Fibroblast of skin of scalp (primary cell): ENCODE data around the gene CENPO.

ENCODE experiments used
- DNase-seq: peaks from one replicate; pipeline ENCODE4 v3.0.0-alpha.2; 2013

CENPO gene

DNA sequence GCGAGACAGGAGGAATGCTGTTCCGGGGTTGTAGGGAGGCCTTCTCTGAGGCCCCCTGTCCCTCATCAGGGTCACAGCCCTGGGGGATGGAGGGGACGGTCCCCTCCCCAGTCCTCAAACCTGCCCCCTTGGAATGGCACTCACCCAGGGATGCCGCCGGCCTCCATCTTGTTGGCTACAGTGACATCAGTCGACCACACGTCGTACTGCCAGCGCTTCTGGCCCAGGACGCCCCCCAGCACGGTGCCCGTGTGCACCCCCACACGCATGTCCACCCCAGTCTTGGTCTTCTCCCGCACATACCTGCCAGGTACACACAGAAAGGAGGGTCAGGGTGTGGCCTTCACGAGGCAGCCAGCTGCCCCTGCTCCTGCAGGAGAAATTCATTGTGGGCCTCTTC, 46.5 kb downstream of the CENPO start:
- DNase-seq = no peak

DNA sequence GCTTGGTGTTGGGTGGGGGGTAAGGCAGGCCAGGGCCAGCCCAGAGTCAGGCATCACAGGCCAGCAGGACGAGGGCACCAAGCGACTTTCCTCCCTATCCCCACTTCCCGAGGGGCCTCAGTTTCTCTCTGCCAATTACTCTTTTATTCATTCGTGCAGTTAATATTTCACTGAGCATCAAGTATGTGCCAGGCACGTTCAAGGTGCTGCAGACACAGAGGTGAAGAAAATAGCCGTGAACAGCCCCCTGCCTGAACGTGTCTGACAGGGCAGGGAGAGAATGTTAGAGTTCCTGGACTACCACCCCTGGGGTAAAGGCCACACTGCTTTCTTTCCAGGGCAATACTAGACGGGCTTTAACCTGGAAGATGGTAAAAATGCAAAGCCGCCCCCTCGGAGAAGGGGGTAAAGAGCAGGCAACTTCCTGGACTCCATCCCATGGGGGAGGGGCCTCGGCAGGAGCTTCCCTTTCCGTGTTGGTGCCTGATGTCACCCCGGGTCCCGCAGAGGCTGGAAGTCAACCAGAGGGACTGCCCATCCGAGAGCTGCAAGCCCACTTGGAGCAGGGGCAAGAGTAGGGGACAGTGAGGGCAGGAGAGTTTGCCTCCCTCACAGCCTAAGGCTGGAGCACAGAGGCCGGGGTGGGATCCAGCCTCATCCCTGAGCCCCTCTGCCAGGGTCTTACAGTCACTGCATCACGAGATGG, 47.1 kb downstream of the CENPO start:
- no peak for DNase-seq

DNA sequence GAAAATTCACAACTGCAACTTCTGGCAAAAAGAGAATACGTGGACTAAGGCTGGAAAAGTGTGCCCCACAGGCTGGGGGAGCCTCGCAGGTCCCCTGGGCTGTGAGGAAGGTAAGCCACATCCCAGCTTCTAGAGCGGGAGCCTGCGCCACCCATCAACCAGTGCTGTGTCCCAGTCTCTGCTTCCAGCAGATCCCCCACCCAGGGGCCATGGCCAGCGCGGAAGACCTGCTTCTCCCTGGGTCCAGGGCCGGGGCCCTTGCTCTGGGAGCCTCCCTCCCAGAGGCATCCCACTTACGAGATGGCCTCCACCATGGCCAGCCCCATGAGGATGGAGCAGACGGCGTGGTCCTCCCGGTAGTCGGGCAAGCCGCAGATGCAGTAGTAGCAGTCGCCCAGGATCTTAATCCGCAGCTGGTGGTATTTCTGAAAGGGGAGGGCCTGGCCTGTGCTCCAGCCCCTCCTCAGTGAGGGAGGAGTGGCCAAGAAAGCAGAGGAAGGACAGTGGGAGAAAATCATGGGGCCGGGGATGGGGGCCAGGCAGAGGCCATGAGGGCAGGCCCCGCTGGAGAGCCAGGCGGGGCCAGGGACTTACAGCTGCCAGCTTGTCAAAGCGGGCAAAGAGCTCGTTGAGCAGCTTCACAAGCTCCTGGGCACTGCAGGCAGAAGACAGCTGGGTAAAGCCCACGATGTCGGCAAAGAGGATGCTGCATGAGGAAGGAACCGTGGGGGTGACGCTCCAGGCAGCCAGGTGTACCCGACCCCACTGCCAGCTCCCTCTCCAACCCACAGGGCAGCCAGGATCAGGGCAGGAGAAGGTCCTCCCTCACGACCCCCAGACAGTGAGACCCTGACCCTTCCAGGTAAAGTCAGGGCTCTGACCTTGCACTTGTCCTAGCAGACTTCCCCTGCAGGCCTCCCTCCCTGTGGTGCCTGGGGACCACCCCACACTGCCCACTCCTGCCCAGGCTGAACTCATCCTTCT, 48.0 kb downstream of the CENPO start:
- no peak for DNase-seq

DNA sequence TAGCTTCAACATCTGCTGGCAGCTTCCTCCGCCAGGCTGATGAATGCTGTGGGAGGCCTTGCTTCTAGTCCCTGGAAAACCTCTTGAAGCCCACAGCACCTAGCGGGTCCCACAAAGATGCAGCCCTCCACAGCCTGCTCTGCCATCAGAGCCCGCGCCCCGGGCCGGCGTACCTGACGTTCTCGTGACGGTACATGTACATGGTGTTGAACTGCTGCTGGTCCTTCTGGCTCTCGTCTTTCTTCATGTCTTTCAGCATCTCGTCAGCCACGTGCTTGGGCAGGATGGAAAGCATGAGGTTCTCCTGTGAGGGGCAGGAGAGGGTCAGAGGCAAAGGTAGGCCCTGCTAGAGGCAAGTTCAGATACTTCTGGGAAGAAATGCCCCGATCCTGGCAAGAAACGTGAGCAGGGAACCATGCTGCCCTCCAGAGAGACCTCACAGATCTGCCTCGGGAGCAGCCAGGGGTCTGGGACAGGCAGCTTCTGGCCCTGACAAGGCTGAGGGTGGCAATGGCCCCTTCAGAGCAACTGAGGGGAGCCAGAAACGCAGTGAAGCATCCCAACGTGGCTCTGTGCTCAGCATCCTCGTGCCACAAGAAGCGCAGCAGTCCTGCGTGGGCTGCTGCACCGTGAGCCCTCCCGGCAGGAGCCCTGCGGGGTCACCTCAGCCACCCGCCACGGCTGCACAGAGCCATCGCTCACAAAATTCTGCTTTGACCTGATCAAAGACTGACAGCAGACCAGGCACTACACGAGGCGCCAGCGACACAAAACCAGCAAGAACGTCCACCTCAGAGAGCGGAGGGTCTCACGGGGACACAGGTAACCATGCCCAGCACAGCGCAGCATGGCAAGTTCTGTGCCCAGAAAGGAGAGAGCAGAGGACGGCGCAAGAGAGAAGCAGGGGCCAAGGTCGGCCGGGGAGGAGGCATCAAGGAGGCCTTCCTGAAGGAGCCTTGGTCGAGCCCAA, 49.1 kb downstream of the CENPO start:
- DNase-seq = no peak

DNA sequence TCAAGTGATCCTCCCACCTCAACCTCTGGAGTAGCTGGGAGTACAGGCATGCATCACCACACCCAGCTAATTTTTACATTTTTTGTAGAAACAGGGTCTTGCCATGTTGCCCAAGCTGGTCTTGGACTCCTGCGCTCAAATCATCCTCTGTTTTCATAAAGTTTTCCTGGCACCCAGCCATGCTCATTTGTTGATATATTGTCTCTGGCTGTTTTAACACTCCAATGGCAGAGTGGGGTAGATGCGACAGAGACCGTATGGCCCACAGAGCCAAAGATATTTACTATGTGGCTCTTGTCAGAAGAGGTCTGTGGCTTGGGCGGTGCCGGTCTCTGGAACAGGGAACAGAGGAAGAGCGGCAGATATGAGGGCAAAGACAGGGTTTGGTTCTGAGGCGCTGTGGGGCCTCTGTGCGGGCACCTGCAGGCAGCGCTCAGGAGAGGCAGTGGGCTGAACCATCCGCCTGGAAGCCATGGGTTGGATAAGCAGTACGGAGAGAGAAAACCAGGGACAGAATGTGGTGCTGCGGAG, 50.2 kb downstream of the CENPO start:
- DNase-seq = no peak

DNA sequence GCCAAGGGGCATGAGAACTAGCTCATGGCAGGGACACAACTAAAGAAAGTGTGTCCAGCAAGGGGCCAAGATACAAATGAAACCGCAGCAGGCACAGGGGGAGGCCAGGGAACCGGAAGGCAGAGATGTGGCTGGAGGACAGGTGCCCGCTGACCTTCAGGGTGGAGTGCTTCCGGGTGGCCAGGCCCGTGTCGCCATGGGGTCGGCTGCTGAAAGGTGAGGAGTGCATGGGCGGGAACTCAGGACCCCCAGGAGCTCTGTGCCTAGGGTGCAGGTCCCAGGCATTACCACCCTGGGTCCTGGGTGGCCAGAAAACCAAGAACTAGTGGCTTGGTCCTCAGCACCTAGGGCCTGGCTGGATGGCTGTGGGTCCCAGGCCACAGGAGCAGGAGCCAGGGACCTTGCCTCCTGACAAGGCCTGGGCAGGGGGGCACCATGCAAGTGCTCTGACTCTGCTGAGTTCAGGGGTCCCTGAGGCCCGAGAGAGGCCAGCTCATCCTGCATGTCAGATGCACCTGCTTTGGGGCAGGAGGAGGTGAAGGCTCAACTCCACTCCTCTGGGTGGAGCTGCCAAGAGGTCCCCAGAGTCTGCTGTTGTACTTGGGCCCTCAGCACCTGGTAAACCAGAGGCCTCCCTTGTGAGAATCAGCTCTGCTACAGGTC, 50.9 kb downstream of the CENPO start:
- DNase-seq = no peak

DNA sequence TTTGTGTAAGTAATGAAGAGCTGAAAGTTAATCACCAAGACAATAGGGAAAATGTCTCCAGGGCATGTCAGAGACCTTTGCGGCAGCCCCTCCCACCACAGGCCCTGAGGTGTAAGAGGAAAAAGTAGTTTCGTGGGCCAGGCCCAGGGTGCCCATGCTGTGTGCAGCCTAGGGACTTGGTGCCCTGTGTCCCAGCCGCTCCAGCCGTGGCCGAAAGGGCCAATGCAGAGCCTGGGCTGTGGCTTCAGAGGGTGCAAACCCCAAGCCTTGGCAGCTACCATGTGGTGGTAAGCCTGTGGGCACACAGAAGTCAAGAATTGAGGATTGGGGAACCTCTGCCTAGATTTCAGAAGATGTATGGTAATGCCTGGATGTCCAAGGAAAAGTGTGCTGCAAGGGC, 52.5 kb downstream of the CENPO start:
- no peak for DNase-seq

DNA sequence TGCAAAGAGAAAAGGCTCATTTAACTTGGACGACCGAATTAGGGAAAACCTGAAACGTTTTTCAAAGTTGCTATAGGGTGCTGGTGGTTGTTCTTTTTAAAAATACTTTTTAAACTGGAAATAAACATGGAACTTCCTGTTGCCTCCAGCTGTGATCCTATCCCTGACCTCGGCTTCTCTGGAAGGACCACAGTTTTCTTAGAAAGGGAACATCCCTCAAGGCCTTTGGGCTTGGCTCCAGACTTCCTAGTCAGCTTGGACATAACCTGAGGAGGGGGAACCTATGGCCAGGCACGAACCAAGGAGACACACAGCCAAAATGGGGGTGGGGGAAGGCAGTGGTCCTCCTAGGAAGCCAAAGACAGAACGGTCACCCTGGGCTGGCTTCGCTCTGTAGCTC, 57.7 kb downstream of the CENPO start:
- DNase-seq = no peak

DNA sequence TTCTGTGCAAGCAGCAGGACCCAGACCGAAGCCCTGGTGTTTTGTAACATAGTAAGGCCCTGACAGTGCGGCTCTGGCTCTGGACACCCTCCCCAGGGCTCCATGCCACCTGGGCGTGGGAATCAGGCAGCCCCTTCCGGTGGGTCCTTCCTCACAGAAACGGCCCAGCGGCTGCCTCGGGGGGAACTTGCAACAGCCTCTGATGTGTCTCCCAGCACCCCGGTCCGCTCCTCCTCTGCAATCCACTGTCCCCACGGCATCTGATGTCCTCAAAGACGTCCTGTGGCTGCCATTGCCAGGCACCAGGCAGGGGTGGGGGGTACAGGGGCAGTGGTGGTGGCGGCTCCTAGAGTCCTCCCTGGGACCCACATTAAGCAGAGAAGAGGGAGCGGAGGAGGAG, 58.8 kb downstream of the CENPO start:
- no peak for DNase-seq

DNA sequence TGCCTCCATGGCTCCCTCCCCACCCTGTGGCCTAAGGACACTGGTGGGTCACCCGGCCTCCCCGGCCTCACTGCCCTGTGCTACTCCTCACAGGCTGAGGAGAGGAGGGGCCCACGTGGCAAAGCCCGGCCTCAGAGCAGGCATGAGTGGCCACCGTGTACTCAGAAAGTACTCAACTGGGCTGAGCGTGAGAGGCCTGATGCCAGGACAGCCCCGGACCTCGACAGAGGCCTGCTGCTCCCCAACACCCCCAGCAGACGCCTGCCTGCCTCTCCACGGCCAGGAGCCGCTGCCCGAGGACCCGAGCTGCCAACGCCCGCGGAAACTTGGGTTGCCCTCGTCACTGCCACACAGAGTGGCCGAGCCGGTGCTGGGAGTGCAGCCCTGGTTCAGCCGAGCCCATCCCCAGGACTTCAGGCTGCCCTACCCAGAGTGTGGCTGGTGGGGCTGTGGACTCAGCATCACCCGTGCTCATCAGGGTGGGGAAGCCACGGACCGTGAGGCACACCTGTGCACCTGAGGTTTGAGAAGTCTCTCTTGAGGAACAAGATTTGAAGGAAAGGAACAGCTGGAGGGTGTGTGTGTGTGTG, 59.3 kb downstream of the CENPO start:
- no peak for DNase-seq

DNA sequence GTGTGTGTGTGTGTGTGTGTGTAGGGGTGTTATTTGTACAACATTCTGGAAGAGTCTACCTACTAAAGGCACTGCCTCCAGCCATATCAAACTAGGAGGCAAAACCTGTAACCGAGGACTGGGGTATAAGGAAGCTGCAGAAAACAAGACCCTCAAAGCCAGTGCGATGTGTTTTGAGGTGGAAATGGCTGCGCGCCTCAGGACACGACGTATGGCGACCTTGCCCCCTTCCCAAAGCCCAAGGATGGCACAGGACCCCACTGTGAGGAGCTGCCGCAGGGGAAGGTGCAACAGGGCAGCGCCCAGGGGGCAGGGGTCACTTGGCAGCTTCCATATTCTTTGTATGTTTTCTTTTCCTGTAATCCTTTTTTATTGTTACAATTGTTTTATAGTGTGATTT, 59.8 kb downstream of the CENPO start:
- no peak for DNase-seq

DNA sequence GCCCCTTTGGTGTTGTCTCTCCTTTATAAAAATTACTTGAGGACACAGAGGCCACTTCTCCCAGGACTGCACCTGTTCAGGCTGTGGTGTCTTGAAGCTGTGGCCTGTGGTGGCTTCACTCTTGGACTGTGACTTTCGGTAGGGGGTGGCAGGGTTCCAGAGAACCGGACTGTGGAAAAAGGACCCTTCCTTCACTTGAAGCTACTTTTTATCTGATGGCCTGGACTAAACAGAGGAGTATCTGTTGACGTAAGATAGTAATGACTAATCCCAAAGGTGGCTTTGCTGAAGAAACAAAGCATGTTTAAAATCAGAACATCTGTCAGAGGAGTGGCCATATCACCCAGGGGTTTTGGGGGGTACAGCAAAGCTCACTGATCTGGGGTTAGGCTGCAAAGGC, 60.8 kb downstream of the CENPO start:
- no peak for DNase-seq

DNA sequence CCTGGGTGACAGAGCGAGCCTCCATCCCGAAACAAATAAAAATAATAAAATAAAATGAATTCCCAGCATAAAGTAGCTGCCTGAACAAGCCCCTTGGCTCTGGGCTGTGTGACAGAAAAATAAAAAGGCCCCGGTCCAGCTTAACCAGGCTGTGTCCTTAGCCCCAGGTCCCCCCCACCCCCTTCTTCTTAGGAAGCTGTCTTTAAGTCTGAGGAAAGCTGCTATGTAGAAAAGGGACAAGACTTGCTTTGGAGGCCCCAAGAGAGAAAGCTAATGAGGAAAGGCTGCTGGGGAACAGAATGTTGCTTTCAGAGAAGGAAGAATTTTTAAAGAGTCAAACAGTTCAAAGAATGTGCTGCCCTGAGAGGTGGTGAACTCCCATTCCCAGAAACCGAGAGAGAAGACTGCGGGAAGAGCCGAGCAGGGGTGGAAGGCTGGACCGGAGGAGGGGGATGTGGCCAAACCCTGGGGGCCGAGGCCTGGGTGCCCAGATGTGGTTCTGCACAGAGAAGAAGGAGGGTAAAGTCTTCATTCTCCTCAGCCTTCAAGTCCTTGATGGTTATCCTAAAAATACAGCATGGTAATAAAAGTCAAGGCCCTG, 61.9 kb downstream of the CENPO start:
- DNase-seq = peak; percentile 37

DNA sequence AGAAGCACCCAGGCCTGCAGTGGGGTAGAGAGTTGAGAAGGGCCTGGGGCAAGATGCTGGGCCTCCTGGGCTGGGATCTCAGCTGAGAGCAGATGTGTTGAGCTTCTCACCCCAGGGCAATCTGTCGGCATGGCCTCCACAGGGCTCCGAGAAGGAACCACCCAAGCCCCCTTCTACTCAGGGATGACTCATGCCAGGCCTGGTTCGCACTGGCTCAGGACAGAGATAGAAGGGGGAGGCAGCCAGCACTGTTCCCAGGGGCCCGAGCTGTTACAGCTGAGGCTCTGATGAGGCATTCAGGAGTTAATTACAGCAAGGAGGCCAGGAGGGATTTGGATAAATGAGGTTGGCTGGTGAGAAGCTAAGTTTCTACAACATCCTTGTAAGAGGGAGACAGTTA, 62.5 kb downstream of the CENPO start:
- DNase-seq = peak; percentile 88

DNA sequence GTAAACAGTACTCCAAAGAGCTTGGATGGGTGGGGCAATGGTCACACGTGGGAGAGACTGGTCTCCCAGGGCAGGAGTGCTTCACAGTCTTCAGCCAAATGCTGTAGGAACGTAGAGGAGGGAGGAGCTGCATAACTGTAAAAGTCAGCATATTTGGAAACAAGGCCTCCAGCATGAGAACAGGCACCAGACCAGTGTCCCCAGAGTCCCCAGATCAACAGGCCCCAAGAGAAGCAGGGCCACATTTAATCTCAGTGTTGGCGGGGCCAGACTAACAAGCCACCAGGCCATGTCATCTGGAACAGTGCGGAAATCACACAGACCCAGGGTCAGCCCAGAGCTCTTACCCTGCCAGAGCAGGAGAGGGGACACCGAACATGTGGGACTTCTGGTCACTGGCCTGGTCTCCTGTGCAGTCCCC, 63.6 kb downstream of the CENPO start:
- peak; percentile 47 for DNase-seq

DNA sequence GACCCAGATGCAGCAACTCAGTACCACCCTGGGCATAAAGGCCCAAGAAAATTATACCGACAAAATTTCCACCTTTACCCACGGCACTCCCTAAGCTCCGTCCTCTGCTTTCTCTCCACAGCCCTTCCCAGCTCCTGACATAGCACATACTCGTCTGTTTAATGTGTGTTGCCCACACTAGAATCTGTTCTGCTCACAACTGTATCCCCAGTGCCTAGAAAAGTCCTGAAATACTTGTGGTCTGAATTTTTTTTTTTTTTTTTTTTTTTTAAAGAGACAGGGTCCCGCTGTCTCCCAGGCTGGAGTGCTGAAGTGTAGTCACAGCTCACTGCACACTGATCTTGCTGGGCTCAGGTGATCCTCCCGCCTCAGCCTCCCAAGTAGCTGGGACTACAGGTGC, 64.5 kb downstream of the CENPO start:
- DNase-seq = peak; percentile 56

DNA sequence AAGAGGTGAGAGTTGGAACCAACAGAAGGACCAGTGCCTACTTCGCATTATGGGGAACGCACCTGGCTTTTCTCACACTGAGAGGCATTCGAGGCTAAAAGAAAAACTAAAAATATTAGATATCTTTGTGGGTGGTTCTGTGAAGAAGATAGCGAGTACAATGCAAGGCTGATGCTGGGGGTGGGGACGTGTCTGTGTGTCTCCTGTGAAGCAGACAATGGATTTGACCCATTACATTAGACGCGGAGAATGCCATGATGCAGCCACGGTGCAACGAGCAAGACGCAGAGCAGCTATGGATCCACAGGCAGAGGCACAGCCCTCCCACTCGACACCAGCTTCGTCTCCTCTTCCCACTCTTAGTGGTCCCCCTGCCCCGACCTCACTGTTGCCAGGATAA, 65.8 kb downstream of the CENPO start:
- no peak for DNase-seq

DNA sequence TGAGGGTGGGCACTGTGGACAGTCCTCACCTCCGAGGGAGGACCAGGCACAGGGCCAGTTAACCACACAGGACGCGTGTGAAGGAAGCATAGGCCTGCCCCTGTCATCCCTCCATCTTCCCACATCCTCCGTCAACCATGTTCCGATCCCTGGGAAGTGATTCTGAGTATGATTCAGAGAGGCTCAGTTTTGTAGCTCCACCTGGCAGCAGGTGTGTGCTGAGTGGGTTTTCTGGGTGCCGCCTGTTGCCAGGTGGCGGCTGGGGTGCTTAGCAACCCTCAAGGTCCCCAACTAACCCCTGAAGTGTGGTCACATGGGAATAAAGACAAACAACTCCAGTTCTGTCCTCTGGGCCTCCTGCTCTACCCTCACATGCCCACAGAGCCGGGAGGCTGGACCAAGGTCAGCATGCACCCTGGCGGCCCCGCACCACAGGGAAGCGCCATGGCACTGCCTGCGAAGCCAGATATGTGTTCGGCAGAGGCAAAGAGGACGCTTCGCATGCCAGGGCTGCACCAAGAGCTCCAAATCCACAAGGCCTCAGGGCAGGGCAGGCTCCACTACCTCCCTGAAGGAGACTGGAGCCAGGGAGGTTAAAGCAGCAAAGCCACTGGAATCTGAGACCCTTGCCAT, 66.9 kb downstream of the CENPO start:
- no peak for DNase-seq

DNA sequence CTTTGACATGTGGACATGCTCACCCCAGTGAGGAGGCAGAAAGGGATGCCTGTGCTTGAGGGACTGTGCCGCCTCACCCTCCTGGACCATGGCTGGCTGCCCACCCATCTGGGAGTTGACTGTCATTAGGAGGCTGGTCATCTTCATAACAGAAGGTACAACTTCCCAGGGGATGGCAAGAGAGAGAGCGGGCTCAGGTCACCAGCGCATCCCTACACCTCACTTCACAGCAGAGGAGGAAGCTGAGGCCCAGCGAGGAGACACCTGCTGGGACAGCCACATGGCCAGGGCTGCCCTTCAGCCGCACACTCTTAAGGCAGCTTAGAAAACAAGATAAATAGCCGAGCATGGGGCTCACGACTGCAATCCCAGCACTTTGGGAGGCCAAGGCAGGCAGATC, 67.4 kb downstream of the CENPO start:
- no peak for DNase-seq

DNA sequence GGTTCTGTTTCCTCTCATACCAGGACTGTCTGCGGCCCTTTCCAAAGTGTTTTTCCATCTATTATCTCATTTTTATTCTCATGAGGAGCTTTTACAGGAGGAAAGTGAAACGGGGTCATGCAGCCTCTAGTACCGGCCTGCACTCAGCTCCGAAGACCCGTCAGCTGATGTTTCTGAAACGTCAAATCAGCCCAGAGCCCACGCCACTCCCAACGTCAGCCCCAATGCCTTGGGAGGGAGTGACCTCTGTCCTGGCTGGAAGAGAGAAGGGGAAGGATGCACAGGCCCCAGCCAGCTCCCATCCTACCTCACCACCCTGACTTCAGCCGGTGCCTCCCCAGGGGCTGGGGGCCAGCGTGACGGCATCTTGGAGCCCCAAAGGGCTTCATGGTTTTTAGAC, 68.3 kb downstream of the CENPO start:
- no peak for DNase-seq

DNA sequence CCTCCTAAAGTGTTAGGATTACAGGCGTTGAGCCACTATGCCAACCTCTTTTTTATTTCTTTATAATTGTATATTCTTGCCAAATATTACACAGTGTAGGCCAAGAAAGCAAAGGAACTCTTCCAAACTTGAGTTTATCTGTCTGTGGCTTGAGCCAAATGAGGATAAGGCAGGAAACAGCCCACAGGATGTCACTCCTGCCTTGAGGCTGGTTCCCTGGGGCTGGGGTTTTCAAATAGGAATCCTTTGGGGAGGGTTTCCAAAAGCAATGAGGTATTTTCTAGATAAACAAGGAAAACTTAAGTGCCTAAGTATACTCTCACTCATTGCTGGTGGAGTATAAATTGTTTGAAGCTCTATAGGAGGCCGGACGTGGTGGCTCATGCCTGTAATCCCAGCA, 70.4 kb downstream of the CENPO start:
- peak; percentile 69 for DNase-seq
